K562 (cell line): ENCODE results near the gene HEPACAM2. TPM values are rescaled to one million over a fixed set of nuclear protein-coding genes. Genes with fewer than 3 reads are reported as not detected.

Experiments used
- ATAC-seq: fragments of 200-7000 bp; cut with Tn5 transposase; 3 replicates; pipeline ENCODE4 v1.9.1; 2020; ENCODE audit warnings: moderate library complexity
- BruUV-seq: library from RNA; stranded (reverse); fragments of 400-500 nt; replicated peaks from 2 replicates; lab custom pipeline; 2021; lab: Mats Ljungman, UMichigan
- CTCF ChIA-PET: fragments of 300-600 bp; formaldehyde crosslinking; extraction: SDS; loops from one replicate; lab custom pipeline; 2021; ENCODE audit warnings: low intra/inter-chr PET ratio; lab: Yijun Ruan, JAX
- POLR2A ChIA-PET: fragments of 300-600, 350-650 bp; sonication (Branson Sonifier 250); formaldehyde crosslinking; extraction: SDS; loops from one replicate; lab custom pipeline; 2021; ENCODE audit warnings: antibody characterized with exemption, inconsistent platforms; lab: Yijun Ruan, JAX
- DNase-seq, 4 experiments: peaks; one replicate each; pipeline versions ENCODE4 v3.0.0 to v3.0.0-alpha.2; 2011 to 2018; ENCODE audit warnings: low spot score in 3 of 4, mixed read lengths in 3 of 4; ENCODE audit errors: extremely low read depth in 1 of 4
- FAIRE-seq: peaks from 2 replicates; lab custom pipeline; 2011; peaks lifted over from hg19 to GRCh38; lab: Jason Lieb, UNC
- H2AFZ ChIP-seq: 2 replicates; pipeline ENCODE4 v1.6.0; 2011; ENCODE audit warnings: low read depth, low read length, control low read depth, inconsistent platforms
- H3K27ac ChIP-seq: fragments of 200-600 bp; 3 replicates; pipeline ENCODE4 v1.8.0; 2011; ENCODE audit warnings: low read depth, mild to moderate bottlenecking, control low read depth, inconsistent platforms, low read length, moderate library complexity, mixed read lengths; ENCODE audit errors: extremely low read depth
- H3K27me3 ChIP-seq, 2 experiments: fragments of 300-600 bp in 1 of 2; 2 replicates in 1 of 2; 3 replicates in 1 of 2; pipeline versions ENCODE4 v1.6.0 to v1.8.0; 2011; ENCODE audit warnings: inconsistent platforms in 2 of 2, low read length in 2 of 2, mild to moderate bottlenecking in 1 of 2, mixed read lengths in 1 of 2, moderate library complexity in 1 of 2; ENCODE audit not compliant: control insufficient read depth in 2 of 2, insufficient read depth in 2 of 2
- H3K36me3 ChIP-seq: fragments of 300-600 bp; 3 replicates; pipeline ENCODE4 v1.8.0; 2011; ENCODE audit warnings: mild to moderate bottlenecking, low read length, inconsistent platforms; ENCODE audit not compliant: control insufficient read depth, insufficient read depth
- H3K4me1 ChIP-seq, 2 experiments: fragments of 200-600 bp in 1 of 2; replicated peaks in 1 of 2; 2 replicates in 1 of 2; 3 replicates in 1 of 2; pipeline versions ENCODE4 v1.5.1 to v1.8.0; 2011; ENCODE audit warnings: inconsistent platforms in 2 of 2, low read length in 2 of 2, mild to moderate bottlenecking in 1 of 2, mixed read lengths in 1 of 2, moderate library complexity in 1 of 2; ENCODE audit not compliant: control insufficient read depth in 2 of 2, insufficient read depth in 2 of 2
- H3K4me2 ChIP-seq: 2 replicates; pipeline ENCODE4 v1.6.1; 2011; ENCODE audit warnings: low read length, control low read depth, inconsistent platforms, mixed read lengths; ENCODE audit not compliant: insufficient read depth
- H3K4me3 ChIP-seq: fragments of 200-600 bp; sonication (generic), shearing (Covaris generic); 2 replicates; pipeline ENCODE4 v1.5.1; 2016; ENCODE audit warnings: control low read depth, inconsistent platforms
- H3K79me2 ChIP-seq: fragments of 200-600 bp; 3 replicates; pipeline ENCODE4 v1.8.0; 2011; ENCODE audit warnings: low read length, inconsistent platforms; ENCODE audit not compliant: control insufficient read depth, insufficient read depth
- H3K9ac ChIP-seq, 2 experiments: 2 replicates each; pipeline versions ENCODE4 v1.6.0 to v1.6.1; 2011; ENCODE audit warnings: low read depth in 2 of 2, low read length in 2 of 2, control low read depth in 1 of 2, inconsistent platforms in 1 of 2, mild to moderate bottlenecking in 1 of 2, mixed read lengths in 1 of 2; ENCODE audit not compliant: insufficient read depth in 1 of 2
- H3K9me1 ChIP-seq: one replicate; pipeline ENCODE4 v1.6.0; 2011; ENCODE audit warnings: inconsistent platforms, mild to moderate bottlenecking, low read length, moderate library complexity; ENCODE audit not compliant: control insufficient read depth, insufficient read depth
- H3K9me3 ChIP-seq: replicated peaks from 2 replicates; pipeline ENCODE4 v1.5.1; 2011; ENCODE audit warnings: low read depth, low read length, inconsistent platforms; ENCODE audit not compliant: control insufficient read depth, insufficient read depth
- H4K20me1 ChIP-seq: replicated peaks from 2 replicates; pipeline ENCODE4 v1.6.1; 2011; ENCODE audit warnings: low read length, inconsistent platforms, mixed read lengths; ENCODE audit not compliant: control insufficient read depth, insufficient read depth
- DACH1 ChIP-seq: fragments of 450-650 bp; IDR thresholded peaks from 2 replicates; pipeline ENCODE4 v1.6.1; 2018; ENCODE audit not compliant: partially characterized antibody
- FIP1L1 ChIP-seq: fragments of 200-400 bp; formaldehyde crosslinking; IDR thresholded peaks from 2 replicates; pipeline ENCODE4 v1.6.1; 2018; ENCODE audit warnings: mild to moderate bottlenecking, low read depth, low read length; ENCODE audit not compliant: poor library complexity, severe bottlenecking
- ID3 ChIP-seq, 2 experiments: fragments of 250-450 bp in 1 of 2; fragments of 450-650 bp in 1 of 2; sonication (Bioruptor Pico) in 1 of 2; IDR thresholded peaks; 2 replicates each; pipeline versions ENCODE4 v1.6.1 to v1.8.0; 2016 to 2021; ENCODE audit warnings: mild to moderate bottlenecking in 2 of 2, moderate library complexity in 2 of 2, missing compliant biosample characterization in 1 of 2, missing genetic modification characterization in 1 of 2
- MLX ChIP-seq, 2 experiments: fragments of 450-650 bp in 1 of 2; sonication (generic) in 1 of 2; formaldehyde crosslinking; conservative IDR thresholded peaks; 2 replicates each; pipeline versions ENCODE4 v1.4.0 to v1.8.1; 2020 to 2022; ENCODE audit warnings: mild to moderate bottlenecking in 1 of 2, missing genetic modification reagents in 1 of 2
- NONO ChIP-seq, 2 experiments: fragments of 200-400 bp in 1 of 2; fragments of 450-650 bp in 1 of 2; formaldehyde crosslinking in 1 of 2; IDR thresholded peaks; 2 replicates each; pipeline ENCODE4 v1.6.1; 2017; ENCODE audit warnings: low read depth in 2 of 2, mild to moderate bottlenecking in 2 of 2, moderate library complexity in 2 of 2, low read length in 1 of 2
- NR2C2 ChIP-seq, 2 experiments: fragments of 200-800 bp in 1 of 2; sonication (Bioruptor generic) in 1 of 2; sonication (generic) in 1 of 2; formaldehyde crosslinking in 1 of 2; IDR thresholded peaks; 2 replicates each; pipeline versions ENCODE4 v1.6.1 to v1.8.0; 2016 to 2022; ENCODE audit warnings: mild to moderate bottlenecking in 1 of 2, missing compliant biosample characterization in 1 of 2, missing genetic modification characterization in 1 of 2, missing genetic modification reagents in 1 of 2
- PHB2 ChIP-seq: fragments of 450-650 bp; IDR thresholded peaks from 2 replicates; pipeline ENCODE4 v1.6.1; 2017; ENCODE audit warnings: low read depth
- POLR2H ChIP-seq: IDR thresholded peaks from 2 replicates; pipeline ENCODE4 v1.6.1; 2016; ENCODE audit warnings: missing genetic modification characterization, low read depth, mild to moderate bottlenecking, control low read depth, missing compliant biosample characterization, moderate library complexity
- ZBTB11 ChIP-seq, 3 experiments: fragments of 200-800 bp in 1 of 3; fragments of 250-450 bp in 1 of 3; fragments of 450-650 bp in 1 of 3; sonication (Bioruptor Pico) in 1 of 3; sonication (Bioruptor generic) in 1 of 3; formaldehyde crosslinking in 1 of 3; IDR thresholded peaks; 2 replicates each; pipeline versions ENCODE4 v1.6.1 to v1.8.0; 2016 to 2022; ENCODE audit warnings: mild to moderate bottlenecking in 2 of 3, missing genetic modification characterization in 2 of 3, missing compliant biosample characterization in 1 of 3, moderate library complexity in 1 of 3
- ZBTB26 ChIP-seq: fragments of 450-650 bp; formaldehyde crosslinking; IDR thresholded peaks from 2 replicates; pipeline ENCODE4 v1.4.0; 2022; ENCODE audit warnings: missing genetic modification characterization
- ZNF561 ChIP-seq: fragments of 450-650 bp; formaldehyde crosslinking; conservative IDR thresholded peaks from 2 replicates; pipeline ENCODE4 v1.4.0; 2020; ENCODE audit warnings: mild to moderate bottlenecking, moderate library complexity
- ZNF76 ChIP-seq: fragments of 250-450 bp; sonication (Bioruptor Pico); IDR thresholded peaks from 2 replicates; pipeline ENCODE4 v1.4.0; 2020; ENCODE audit warnings: mild to moderate bottlenecking, moderate library complexity, borderline replicate concordance
- WGBS: fragments of 100-300 bp; shearing (Covaris generic); methylation state at CpG from one replicate; pipeline ENCODE4 v1.1.6; 2016; ENCODE audit warnings: low coverage, mixed read lengths; ENCODE audit not compliant: insufficient coverage; ENCODE audit errors: missing lambda C conversion rate; 5-methylcytosine and 5-hydroxymethylcytosine counted together
- in situ Hi-C: fragments of 300-500 bp; cut with MboI; formaldehyde crosslinking; loops from 4 replicates; pipeline ENCODE4 v1.15.0; 2018; ENCODE audit warnings: inconsistent platforms, mixed read lengths
- intact Hi-C: fragments of 100-400 bp; cut with micrococcal nuclease; formaldehyde crosslinking; loops from 2 replicates; pipeline ENCODE4 v1.14.2; 2022
- polyA plus RNA-seq, 8 experiments: library from polyadenylated mRNA; depleted of rRNA in 4 of 8; stranded (reverse) in 5 of 8; unstranded in 3 of 8; fragments of >200 nt; fragmentation: Nextera tagmentation in 2 of 8; fragmentation: Illumina TruSeq in 1 of 8; extraction: Ambion mirVana in 2 of 8; extraction: Trizol in 1 of 8; gene quantifications; 2 replicates each; pipeline versions ENCODE4 v1.2.1 to v1.2.3, GENCODE V29; 2011 to 2014; ENCODE audit warnings: inconsistent platforms in 1 of 8, missing spikeins in 1 of 8
- total RNA-seq, 7 experiments: library from RNA; depleted of rRNA in 6 of 7; stranded (reverse); fragments of >200 nt in 6 of 7; fragmentation: Illumina TruSeq in 2 of 7; extraction: Trizol in 2 of 7; gene quantifications; 2 replicates each; pipeline versions ENCODE4 v1.2.1 to v1.2.3, GENCODE V29; 2011 to 2021; ENCODE audit warnings: low replicate concordance in 1 of 7

HEPACAM2 gene
- total and polyA plus RNA-seq, 9 of the 15 experiments (the other 6 are each of a cell fraction or from before 2014, with no cell fraction given): 2.0 to 6.5 (median 3.9) TPM

- no peak for TF ChIP-seq FIP1L1
Observed at GRCh38 chr7:93142127-93142526, 84.1 kb downstream of the HEPACAM2 start (continued).

- H3K4me3 ChIP-seq: no peak overlapping the region
- H3K36me3 ChIP-seq: no peaks in the 10 kb centered on the region
- H2AFZ ChIP-seq: no peak overlapping the region
- no peak overlapping the region for H3K4me2 ChIP-seq
- no peak overlapping the region for H3K27ac ChIP-seq
- no peaks in the 10 kb centered on the region for H3K4me1 ChIP-seq
- no peaks in the 10 kb centered on the region for H3K9me1 ChIP-seq
- ATAC-seq: no peak
- no peak overlapping the region for H3K9ac ChIP-seq
- WGBS: 5% methylated on average over 3 of the region's 3 CpGs
- in situ Hi-C loops (no loop called here), intact Hi-C loops (no loop called here)
- ChIA-PET POLR2A (no interaction called here), CTCF (no interaction called here)
- no peak for FAIRE-seq
- no peaks in the 10 kb centered on the region for H4K20me1 ChIP-seq
- no peaks in the 10 kb centered on the region for H3K9me3 ChIP-seq
- DNase-seq: no peak
- BruUV-seq: no TSS peak
- H3K27me3 ChIP-seq: 0 out of 5 replicates have a peak, but pooled peaks cover 0 to 5% of the 10 kb centered on the region in 2 experiments
- H3K79me2 ChIP-seq: no peaks in the 10 kb centered on the region
- no peak for TF ChIP-seq ZNF76 (CRISPR knock-in tag)
- TF ChIP-seq PHB2: no peak
- TF ChIP-seq ZBTB26 (CRISPR knock-in tag): no peak
- TF ChIP-seq POLR2H (tag): no peak
- TF ChIP-seq NONO (IDR thresholded peaks at IDR 0.05; ENCODE audit: low read depth in 2 of 2, low read length in 1 of 2): no peak
- TF ChIP-seq MLX (CRISPR knock-in tag; conservative IDR thresholded peaks at IDR 0.05): no peak
- TF ChIP-seq ID3 (CRISPR knock-in tag; IDR thresholded peaks at IDR 0.05): no peak
- TF ChIP-seq ID3 (tag; IDR thresholded peaks at IDR 0.05): no peak
- no peak for TF ChIP-seq DACH1
- TF ChIP-seq ZBTB11 (CRISPR knock-in tag; IDR thresholded peaks at IDR 0.05): no peak
- TF ChIP-seq NR2C2 (CRISPR knock-in tag; IDR thresholded peaks at IDR 0.05): no peak
- TF ChIP-seq NR2C2 (tag; IDR thresholded peaks at IDR 0.05): no peak
- TF ChIP-seq ZNF561: no peak
Observed at GRCh38 chr7:93140582-93141191, 85.6 kb downstream of the HEPACAM2 start.
